22Rv1 (cell line): Measurements from ENCODE around the gene MUCL3.

Experiments used
- H3K27ac ChIP-seq: fragments of 450-650 bp; 2 replicates; pipeline ENCODE4 v1.5.1; 2017
- ZFX ChIP-seq: fragments of 450-650 bp; IDR thresholded peaks from 2 replicates; pipeline ENCODE4 v1.6.1; 2017; ENCODE audit warnings: antibody characterized with exemption, borderline replicate concordance
- TF ChIP-seq, protein P1 (sequence below): fragments of 450-650 bp; IDR thresholded peaks from 2 replicates; pipeline ENCODE4 v1.5.1; 2017; ENCODE audit warnings: mild to moderate bottlenecking

The MUCL3 gene

DNA sequence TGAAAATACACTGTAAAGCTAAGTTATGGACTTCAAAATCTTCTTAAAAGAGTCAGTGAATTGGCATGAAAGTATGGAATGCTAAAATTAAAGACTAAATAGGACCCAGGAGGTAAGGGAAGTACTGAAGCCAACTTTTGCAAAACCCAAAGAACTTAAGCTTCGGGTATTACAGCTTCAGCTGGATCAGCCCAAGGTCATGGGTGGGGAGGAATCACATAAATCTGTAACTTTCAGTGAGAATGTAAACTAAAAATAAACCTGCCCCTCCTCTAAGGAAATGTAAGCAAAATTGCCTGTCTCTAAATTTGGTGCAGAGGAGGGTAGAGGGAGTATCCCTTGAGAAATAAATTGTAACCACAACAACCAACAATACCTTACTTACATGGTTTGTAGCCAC lies 38.4 kb downstream of the MUCL3 start:
- no peak for TF ChIP-seq ZFX
- TF ChIP-seq, protein P1, sequence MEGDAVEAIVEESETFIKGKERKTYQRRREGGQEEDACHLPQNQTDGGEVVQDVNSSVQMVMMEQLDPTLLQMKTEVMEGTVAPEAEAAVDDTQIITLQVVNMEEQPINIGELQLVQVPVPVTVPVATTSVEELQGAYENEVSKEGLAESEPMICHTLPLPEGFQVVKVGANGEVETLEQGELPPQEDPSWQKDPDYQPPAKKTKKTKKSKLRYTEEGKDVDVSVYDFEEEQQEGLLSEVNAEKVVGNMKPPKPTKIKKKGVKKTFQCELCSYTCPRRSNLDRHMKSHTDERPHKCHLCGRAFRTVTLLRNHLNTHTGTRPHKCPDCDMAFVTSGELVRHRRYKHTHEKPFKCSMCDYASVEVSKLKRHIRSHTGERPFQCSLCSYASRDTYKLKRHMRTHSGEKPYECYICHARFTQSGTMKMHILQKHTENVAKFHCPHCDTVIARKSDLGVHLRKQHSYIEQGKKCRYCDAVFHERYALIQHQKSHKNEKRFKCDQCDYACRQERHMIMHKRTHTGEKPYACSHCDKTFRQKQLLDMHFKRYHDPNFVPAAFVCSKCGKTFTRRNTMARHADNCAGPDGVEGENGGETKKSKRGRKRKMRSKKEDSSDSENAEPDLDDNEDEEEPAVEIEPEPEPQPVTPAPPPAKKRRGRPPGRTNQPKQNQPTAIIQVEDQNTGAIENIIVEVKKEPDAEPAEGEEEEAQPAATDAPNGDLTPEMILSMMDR: no peak
- H3K27ac ChIP-seq: no peak overlapping the region

DNA sequence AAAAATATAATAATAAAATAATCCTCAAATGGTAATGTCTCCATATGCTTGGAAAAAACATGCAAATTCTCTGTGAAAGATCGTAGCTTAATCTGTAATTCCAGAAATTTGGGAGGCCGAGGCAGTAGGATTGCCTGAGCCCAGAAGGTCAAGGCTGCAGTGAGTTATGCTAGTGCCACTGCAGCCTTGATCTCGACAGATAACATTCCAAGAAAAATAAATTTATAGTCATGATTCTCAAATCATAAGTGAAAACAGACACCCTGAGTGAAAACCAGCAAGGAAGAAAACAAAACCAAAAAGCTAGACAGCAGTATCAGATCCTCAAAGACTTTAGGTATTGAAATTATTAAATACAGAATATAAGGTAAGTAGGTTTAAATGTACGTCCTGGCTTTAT lies 38.9 kb downstream of the MUCL3 start:
- no peak overlapping the region for H3K27ac ChIP-seq
- no peak for TF ChIP-seq ZFX
- TF ChIP-seq, protein P1: no peak

DNA sequence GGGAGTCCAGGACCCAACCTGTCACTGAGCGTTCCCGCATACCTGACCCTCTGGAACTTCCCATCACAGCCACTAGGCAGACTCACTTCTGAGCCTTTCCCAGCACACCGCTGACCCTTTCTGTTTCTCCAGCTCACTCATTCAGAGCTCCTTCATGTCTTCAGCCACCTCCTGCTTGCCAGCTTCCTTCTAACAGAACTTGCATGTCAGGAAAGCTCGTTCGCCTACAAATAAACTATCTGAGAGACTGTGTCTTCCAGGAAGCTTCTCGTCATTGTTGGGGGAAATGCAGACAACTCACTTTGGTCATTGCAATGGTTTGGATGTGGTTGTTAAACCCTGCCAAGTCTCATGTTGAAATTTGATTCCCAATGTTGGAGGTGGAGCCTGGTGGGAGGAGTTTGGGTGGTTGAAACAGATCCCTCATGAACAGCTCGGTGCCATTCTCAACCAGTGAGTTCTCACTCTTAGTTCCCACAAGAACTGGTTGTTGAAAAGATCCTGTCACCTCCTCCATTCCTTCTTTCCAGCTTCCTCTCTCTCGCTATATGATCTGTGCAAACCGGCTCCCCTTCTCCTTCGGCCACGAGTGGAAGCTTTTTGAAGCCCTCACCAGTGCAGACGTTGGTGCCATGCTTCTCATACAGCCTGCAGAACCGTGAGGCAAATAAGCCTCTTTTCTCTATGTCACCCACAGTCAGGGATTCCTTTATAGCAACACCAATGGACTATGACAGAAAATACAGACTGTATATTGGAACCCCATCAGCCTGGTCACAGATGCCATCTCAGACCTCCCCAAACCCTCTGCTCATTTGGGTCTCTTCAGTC lies 41.4 kb downstream of the MUCL3 start:
- no peak for TF ChIP-seq ZFX
- TF ChIP-seq, protein P1: peak; percentile 59
- peak overlapping the region; percentile 63 for H3K27ac ChIP-seq

DNA sequence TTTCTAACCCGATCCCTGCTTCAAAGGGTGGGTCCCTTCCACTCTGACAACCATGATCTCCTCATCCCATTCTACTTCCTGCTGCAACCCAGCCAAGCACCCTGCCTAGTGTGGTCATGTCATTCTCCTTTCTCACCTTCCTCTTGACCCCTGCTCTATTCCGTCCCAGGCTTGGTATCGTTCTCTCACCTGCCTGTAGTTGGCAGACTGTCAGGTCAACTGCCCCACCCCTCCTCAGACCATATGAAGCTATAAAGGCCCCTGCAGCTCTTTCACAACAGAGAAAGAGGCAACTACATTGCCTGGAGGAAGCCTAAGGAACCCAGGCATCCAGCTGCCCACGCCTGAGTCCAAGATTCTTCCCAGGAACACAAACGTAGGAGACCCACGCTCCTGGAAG lies 42.7 kb downstream of the MUCL3 start, which contains the start of gene MUC21:
Gene MUC21, plus strand, starts transcription at position 280 of the 400 bp plus-strand sequence. CDS start 241 bp downstream, outside the sequence.
- H3K27ac ChIP-seq: peak within 1 kb of the TSS; percentile 63
- TF ChIP-seq, protein P1: no peak
- TF ChIP-seq ZFX: no peak

DNA sequence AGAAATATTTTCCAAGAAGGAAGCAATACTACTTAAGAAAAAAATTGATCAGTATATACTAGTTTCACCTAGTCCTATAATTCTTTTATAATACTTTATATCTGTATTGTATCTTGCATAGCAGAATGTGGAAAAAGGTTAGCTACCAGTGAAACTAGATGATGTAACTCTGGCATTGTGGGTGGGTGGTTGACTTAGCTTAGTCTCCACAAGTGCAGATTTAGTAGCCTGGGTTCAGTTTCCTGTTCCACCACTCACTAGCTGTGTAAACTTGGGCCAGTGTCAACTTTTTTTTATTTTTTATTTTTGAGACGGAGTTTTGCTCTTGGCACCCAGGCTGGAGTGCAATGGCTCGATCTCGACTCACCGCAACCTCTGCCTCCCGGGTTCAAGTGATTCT lies 44.7 kb downstream of the MUCL3 start:
- no peak overlapping the region for H3K27ac ChIP-seq
- TF ChIP-seq, protein P1: no peak
- no peak for TF ChIP-seq ZFX

DNA sequence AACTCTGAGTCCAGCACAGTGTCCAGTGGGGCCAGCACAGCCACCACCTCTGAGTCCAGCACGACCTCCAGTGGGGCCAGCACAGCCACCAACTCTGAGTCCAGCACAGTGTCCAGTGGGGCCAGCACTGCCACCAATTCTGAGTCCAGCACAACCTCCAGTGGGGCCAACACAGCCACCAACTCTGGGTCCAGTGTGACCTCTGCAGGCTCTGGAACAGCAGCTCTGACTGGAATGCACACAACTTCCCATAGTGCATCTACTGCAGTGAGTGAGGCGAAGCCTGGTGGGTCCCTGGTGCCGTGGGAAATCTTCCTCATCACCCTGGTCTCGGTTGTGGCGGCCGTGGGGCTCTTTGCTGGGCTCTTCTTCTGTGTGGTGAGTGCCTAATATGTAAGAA lies 46.5 kb downstream of the MUCL3 start:
- H3K27ac ChIP-seq: no peak overlapping the region
- TF ChIP-seq ZFX: no peak
- TF ChIP-seq, protein P1: no peak

DNA sequence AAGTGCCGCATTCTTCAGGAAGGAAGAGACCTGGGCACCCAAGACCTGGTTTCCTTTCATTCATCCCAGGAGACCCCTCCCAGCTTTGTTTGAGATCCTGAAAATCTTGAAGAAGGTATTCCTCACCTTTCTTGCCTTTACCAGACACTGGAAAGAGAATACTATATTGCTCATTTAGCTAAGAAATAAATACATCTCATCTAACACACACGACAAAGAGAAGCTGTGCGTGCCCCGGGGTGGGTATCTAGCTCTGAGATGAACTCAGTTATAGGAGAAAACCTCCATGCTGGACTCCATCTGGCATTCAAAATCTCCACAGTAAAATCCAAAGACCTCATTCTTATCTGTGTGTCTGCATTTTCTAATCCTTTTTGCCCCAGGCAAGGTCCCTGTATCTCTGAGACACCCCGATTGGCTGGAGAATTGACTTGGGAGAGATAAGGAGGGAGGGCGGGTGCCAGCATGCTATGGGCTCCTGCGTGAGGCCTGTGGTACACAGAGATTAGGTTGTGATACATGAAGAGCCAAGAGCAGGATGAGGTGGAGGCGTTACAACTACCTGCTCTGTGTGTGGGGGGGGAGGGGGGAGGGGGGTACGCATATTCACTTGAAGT lies 47.5 kb downstream of the MUCL3 start:
- TF ChIP-seq, protein P1: no peak
- no peak for TF ChIP-seq ZFX
- no peak overlapping the region for H3K27ac ChIP-seq
